C1 segment of cervical spinal cord (tissue), 14 donors: ENCODE results near the gene SNX8.
"Not testable (repeated sequence)": the region's sequence is repeated elsewhere in the genome, so short reads cannot be mapped to it uniquely, and the experiment has no call there.

Experiments used
- DNase-seq, 14 donors: peaks; one replicate each; lab custom pipeline; 2025; lab: John Stamatoyannopoulos, UW

SNX8 gene

GRCh38 chr7:2314209-2314955 lies at the start of gene SNX8:
TSS of gene SNX8 (minus strand) at chr7:2314441. CDS start at chr7:2314421, 20 bp downstream.
- peak; percentile 23 to 96 (median 87) for DNase-seq

DNA sequence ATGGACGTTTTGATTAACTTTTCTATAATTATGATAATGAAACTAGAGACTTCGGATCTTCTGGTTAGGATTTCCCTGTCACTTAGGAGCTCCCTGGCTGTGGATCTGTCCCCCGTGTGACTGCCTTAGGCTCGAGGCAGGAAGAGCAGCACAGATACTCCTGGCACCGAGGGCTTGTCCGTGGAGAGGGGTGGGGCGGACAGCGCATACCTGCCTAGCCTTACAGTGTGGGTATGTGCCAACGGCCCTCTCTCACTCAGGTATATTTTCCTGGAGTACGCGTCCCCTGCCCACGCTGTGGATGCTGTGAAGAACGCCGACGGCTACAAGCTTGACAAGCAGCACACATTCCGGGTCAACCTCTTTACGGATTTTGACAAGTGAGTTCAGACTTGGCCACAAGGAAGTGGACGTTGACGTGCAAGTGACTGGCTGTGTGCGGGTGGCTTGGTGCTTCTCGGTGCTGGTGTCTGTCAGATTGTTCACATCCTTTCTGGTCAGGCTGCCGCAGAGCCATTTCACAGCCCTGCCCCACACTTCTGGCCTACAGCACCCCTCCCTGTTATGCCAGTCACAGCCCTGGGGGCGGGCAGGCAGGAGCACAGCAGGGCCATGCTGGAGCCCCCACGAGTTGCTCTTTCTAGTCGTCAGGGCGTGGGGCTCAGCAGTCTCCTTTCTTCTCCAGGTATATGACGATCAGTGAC lies 48.3 kb upstream of the SNX8 start:
- DNase-seq = no peak

DNA sequence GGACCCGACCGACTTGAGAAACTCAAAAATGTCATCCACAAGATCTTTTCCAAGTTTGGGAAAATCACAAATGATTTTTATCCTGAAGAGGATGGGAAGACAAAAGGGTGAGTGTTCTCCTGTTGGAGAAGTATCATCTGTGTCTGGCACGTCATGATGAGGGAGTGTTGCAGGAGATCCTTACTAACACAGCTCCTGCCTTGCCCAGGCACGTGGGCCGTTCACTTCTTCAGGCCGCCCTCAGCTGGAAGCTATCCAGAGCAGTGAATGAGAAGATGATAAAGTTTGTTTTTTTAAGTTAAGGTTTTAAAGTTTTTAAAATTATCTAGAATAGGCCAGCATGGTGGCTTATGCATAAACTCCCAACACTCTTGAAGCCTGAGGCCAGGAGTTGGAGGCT lies 46.6 kb upstream of the SNX8 start:
- DNase-seq = no peak

DNA sequence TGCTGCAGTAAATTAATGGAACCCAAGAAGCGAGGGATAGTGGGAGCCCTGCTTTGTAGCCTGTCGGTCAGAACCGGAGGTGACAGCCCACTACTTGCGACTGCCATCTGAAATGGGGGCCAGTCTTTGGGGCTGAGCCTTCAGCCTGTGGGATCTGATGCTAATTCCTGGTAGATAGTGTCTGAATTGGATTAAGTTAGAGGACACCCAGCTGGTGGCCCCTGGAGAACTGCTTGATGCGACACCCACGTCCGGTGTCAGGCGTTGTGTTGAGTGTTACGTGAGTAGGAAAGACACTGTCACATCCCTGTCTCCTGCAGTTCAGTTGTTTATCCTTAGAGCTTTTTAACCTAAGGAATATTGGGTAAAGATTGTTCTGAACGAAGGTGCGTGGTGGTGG lies 45.4 kb upstream of the SNX8 start:
- DNase-seq = no peak

DNA sequence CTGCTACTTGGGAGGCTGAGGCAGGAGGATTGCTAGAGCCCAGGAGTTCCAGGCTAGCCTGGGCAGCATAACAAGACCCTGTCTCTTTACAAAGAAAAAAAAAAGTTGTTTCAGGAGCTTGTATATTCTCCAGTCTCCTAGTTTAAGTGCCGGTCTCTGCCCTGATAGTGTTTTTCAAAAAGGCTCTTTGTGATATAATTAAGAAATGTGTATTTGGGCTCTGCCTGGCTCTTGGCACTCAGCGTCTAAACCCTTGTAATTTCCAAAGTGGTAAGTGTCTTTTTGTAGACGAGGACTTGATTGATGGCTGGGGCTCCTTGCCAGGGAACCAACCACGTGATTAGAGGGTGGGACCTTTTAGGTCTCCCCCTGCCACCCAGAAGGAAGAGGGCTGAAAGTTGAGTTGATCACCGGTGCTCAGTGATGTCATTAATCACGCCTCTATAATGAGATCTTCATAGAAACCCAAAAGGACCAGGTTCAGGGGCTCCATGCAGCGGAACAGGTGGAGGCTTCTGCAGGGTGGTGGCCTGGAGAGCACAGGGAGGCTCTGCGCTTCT lies 44.8 kb upstream of the SNX8 start:
- no peak for DNase-seq

DNA sequence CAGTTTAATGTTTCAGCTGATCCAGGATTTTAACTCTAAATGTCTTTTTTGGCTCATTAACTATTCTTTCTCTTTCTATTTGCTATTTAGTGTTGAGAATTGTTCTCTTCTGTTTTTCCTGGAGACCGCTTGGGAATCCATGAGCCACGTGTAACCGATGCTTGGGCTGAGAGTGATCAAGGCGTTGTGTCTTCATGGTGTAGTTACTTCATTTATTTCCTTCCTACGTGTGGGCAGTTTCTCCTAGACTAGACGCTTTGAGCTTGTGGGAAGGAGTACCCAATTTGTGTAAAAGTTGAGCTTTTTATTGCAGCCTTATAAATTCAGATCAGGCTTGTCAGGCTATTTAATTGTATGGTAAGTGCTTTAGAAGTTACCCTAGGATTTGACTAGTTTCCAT lies 43.3 kb upstream of the SNX8 start:
- DNase-seq = no peak

- DNase-seq = no peak
Observed at GRCh38 chr7:2357165-2357564, 42.9 kb upstream of the SNX8 start.

DNA sequence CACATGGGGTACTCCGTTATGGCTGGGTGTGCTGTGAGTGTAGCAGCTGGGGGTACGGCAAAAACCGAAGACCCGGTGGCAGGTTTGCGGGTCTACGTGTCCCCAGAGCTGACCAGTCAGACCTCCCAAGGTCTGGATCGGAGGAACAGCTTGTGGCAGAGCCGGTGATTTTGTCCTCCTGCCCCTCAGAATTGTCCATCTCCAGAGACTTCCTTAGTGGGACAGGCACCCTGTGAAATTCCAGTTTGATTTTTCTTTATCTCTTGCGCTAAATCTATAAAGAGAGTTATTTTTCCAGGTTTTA lies 41.4 kb upstream of the SNX8 start:
- DNase-seq = no peak

DNA sequence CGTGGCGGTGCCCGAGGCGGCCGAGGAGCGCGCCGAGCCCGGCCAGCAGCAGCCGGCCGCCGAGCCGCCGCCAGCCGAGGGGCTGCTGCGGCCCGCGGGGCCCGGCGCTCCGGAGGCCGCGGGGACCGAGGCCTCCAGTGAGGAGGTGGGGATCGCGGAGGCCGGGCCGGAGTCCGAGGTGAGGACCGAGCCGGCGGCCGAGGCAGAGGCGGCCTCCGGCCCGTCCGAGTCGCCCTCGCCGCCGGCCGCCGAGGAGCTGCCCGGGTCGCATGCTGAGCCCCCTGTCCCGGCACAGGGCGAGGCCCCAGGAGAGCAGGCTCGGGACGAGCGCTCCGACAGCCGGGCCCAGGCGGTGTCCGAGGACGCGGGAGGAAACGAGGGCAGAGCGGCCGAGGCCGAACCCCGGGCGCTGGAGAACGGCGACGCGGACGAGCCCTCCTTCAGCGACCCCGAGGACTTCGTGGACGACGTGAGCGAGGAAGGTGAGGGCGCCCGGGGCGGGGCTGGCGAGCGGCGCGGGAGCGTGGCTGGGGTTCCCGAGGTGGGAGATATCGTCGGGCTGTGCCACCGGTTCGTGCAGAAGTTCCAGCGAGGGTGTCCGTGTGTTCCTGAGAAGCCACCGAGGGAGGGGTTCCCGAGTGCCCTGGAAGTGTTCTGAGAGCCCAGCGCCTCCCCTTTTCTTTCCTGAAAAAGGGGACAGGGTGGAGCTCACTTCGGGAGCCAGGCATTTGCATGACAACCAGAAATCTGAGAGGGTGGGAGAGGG lies 40.9 kb upstream of the SNX8 start:
- no peak for DNase-seq

- DNase-seq = peak; percentile 89 to 99 (median 94)
Observed at GRCh38 chr7:2354186-2354938, 40.1 kb upstream of the SNX8 start, which contains the start of gene EIF3B. TSS of gene EIF3B (plus strand) at chr7:2354827. CDS start at chr7:2354922, 95 bp downstream.

- peak in 12 of 14 donors; percentile 89 to 99 (median 94) for DNase-seq
Observed at GRCh38 chr7:2353936-2354185, 39.6 kb upstream of the SNX8 start.

DNA sequence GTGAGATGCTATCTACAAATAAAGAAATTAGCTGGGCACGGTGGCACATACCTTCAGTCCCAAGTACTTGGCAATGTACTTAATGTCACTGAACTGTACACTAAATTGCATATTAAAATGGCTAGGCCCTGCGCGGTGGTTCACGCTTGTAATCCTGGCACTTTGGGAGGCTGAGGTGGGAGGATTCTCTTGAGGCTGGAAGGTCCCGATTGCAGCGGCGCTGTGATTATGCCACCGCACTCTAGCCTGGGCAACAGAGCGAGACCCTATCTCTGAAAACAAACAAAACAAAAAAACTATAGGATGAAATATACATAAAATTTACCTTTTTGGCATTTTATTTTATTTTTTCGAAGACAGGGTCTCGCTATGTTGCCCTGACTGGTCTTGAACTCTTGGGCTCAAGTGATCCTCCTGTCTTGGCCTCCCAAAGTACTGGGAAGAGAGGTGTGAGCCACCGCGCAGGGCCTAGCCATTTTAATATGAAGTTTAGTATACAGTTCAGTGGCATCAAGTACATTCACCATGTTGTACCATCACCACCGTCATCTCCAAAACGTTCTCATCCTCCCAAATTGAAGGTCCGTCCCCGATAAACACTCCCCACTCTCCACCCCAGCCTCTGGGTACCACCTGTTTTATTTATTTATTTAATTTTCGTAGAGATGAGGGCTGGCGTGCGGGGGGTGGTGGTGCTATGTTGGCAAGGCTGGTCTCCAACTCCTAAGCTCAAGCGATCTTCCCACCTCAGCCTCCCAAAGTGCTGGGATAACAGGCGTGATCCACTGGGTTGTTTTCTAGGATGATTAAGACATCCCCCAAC lies 39.1 kb upstream of the SNX8 start:
- no peak for DNase-seq

GRCh38 chr7:2350861-2351260 lies 36.6 kb upstream of the SNX8 start:
- DNase-seq = no peak

- no peak for DNase-seq
Observed at GRCh38 chr7:2350055-2350454, 35.8 kb upstream of the SNX8 start.

GRCh38 chr7:2347351-2348063 lies 33.3 kb upstream of the SNX8 start:
- DNase-seq = not testable (repeated sequence)

- no peak for DNase-seq
Observed at GRCh38 chr7:2336626-2337299, 22.5 kb upstream of the SNX8 start.

DNA sequence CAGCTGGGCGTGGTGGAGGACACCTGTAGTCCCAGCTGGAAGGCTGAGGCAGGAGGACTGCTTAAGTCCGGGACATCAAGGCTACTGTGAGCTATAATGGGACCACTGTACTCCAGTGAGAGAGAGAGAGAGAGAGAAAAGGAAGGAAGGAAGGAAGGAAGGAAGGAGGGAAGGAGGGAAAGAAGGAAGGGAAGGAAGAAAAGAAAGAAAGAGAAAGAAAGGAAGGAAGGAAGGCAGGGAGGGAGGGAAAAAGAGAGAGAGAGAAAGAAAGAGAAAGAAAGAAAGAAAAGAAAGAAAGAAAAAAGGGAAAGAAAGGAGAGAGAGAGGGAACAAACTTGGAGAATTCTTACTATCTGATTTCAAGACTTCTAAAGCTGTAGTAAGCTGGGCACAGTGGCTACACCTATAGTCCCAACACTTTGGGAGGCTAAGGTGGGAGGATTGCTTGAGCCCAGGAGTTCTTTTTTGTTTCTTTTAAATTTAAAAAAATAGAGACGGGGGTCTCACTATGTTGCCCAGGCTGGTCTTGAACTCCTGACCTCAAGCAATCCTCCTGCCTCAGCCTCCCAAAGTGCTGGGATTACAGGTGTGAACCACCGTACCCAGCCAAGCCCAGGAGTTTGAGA lies 18.5 kb upstream of the SNX8 start:
- not testable (repeated sequence) for DNase-seq

GRCh38 chr7:2331707-2332106 lies 17.5 kb upstream of the SNX8 start:
- DNase-seq = no peak

- DNase-seq = no peak
Observed at GRCh38 chr7:2330493-2330892, 16.3 kb upstream of the SNX8 start.
